GM19240 (cell line): ENCODE data around the gene TTC36.
"Not testable (repeated sequence)": the region's sequence is repeated elsewhere in the genome, so short reads cannot be mapped to it uniquely, and the experiment has no call there.

Experiments
- DNase-seq: peaks from one replicate; pipeline ENCODE4 v3.0.0; 2011; ENCODE audit warnings: low spot score; ENCODE audit not compliant: insufficient read length

Gene TTC36

DNA sequence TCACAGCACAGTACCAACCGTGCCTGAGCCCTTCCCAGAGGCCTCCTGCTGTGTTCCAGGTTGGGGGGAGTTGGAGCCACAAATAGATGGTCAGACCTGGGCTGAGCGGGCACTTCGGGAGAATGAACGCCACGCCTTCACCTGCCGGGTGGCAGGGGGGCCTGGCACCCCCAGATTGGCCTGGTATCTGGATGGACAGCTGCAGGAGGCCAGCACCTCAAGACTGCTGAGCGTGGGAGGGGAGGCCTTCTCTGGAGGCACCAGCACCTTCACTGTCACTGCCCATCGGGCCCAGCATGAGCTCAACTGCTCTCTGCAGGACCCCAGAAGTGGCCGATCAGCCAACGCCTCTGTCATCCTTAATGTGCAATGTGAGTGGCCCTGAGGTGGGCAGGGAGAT, 4.8 kb downstream of the TTC36 start:
- DNase-seq, result no peak

DNA sequence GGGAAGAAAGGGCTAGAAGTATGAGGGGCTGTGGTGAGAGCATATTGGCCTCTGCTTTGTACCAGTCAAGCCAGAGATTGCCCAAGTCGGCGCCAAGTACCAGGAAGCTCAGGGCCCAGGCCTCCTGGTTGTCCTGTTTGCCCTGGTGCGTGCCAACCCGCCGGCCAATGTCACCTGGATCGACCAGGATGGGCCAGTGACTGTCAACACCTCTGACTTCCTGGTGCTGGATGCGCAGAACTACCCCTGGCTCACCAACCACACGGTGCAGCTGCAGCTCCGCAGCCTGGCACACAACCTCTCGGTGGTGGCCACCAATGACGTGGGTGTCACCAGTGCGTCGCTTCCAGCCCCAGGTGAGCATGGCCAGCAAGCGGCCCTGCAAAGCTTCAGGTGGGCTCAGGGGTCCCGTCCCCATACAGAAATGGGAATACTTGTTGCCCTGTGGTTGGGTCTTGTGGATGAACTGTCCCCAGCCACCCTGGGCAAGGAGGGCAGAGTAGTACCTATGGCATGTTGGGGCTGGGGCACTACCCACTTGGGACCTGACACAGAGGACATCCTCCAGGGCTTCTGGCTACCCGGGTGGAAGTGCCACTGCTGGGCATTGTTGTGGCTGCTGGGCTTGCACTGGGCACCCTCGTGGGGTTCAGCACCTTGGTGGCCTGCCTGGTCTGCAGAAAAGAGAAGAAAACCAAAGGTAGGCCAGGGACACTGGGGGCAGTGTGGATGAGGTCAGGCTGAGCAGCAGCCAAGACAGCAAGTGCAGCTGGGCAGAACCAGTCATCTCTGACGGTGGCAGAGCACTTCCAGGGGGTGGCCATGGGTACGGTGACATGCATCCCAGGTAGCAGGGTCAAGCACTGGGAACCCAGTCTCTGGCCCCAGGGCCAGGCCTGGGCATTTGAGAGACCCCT, 5.8 kb downstream of the TTC36 start:
- no peak for DNase-seq

DNA sequence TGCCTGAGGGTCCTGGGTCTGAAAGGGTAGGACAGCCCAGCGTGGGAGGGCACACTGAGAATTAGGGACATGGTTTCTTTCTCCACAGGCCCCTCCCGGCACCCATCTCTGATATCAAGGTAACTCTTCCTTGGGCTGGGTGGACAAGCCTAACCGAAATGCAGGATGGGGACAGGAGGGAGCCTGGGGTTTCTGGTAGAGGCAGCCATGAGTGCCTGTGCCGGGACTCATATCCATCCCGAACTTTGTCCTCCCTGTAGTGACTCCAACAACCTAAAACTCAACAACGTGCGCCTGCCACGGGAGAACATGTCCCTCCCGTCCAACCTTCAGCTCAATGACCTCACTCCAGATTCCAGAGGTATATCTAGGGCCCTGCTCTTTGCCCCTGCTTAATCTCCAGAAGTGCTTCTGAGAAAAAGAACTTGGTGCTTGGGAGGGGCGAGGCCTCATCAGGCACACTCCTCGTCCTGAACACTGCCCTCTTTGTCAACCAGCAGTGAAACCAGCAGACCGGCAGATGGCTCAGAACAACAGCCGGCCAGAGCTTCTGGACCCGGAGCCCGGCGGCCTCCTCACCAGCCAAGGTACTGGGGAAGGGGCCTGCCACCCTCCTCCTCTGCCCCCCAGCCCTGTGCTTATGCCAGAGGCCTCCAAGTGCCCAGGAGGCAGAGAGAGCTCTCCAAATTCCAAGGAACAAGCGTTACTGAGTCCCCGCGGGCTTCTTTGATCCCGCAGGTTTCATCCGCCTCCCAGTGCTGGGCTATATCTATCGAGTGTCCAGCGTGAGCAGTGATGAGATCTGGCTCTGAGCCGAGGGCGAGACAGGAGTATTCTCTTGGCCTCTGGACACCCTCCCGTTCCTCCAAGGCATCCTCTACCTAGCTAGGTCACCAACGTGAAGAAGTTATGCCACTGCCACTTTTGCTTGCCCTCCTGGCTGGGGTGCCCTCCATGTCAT, 6.8 kb downstream of the TTC36 start:
- no peak for DNase-seq

DNA sequence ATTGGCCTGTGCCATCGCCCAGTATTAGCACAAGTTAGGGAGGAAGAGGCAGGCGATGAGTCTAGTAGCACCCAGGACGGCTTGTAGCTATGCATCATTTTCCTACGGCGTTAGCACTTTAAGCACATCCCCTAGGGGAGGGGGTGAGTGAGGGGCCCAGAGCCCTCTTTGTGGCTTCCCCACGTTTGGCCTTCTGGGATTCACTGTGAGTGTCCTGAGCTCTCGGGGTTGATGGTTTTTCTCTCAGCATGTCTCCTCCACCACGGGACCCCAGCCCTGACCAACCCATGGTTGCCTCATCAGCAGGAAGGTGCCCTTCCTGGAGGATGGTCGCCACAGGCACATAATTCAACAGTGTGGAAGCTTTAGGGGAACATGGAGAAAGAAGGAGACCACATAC, 8.0 kb downstream of the TTC36 start:
- DNase-seq, result no peak

DNA sequence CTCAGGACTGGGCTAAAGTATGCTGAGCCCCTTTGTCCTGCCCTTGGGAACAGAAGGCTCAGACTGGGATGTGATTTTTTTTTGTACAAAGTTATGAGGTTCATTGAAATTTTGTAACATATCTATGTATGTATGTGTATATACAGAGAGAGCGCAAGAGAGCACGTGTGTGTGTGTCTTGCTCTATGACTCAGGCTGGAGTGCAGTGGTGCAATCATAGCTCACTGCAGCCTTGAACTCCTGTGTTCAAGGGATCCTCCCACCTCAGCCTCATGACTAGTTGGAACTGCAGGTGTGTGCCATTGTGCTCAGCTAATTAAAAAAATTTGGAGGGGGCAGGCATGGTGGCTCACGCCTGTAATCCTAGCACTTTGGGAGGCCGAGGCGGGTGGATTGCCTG, 9.5 kb downstream of the TTC36 start:
- DNase-seq, result no peak

DNA sequence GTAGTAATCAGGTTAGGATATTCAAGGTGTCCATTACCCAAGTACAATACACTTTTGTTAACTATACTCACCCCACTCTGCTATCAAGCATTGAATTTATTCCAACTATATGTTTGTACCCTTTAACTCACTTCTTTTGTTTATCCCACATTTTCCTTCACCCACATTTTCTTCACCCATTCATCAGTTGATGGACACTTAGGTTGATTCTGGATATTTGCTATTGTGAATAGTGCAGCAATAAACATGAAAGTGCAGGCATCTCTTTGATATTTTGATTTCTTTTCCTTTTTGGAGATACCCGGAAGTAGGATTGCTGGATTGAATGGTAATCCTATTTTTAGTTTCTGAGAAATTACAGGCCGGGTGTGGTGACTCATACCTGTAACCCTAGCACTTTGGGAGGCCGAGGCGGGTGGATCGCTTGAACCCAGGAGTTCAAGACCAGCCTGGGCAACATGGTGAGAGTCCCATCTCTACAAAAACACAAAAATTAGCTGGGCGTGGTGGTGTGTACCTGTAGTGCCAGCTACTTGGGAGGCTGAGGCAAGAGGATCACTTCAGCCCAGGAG, 10.2 kb downstream of the TTC36 start:
- DNase-seq, result no peak

DNA sequence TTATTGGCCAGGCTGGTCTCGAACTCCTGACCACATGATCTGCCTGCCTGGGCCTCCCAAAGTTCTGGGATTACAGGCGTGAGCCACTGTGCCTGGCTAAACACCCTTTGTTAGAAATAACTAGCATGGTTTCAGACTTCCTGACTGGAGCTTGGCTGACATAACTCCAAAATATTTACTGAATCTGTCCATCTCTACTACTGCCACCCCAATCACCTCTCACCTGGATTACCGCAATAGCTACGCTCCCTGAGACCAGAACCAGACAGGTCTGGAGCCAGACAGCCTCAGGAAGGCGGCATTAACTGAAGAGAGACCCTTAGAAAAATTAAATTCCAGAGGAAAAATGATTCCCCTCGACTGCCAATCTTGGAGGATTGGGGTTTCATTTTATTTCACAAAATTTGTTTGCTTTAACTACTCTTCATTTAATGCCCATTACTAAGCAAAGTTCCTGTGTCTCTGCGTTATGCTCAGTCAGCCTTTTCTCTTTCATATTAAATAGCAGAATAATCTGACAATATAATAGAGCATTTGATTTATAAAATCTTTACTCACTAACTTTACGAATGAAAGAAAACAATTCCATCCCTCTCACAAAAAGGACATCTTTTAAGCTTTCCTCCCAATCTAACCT, 16.9 kb downstream of the TTC36 start:
- DNase-seq, result no peak

DNA sequence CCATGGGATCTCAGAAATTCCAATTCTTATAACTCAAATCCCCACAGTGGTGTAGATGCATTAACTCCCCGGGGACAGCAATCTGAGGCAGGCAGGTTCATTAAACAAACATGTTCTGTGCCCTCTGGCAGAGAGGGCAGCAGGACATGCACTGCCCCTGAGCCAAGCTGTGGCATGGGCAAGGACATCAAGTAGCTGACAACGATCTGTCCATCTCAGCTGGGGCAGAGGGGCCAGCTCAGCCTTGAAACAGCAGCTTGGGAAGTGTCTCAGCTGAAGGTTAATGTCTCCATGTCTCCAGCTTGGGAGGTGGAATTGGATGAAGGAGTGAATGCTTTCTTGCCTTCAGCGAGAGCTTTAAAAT, 17.4 kb downstream of the TTC36 start:
- DNase-seq, result no peak

DNA sequence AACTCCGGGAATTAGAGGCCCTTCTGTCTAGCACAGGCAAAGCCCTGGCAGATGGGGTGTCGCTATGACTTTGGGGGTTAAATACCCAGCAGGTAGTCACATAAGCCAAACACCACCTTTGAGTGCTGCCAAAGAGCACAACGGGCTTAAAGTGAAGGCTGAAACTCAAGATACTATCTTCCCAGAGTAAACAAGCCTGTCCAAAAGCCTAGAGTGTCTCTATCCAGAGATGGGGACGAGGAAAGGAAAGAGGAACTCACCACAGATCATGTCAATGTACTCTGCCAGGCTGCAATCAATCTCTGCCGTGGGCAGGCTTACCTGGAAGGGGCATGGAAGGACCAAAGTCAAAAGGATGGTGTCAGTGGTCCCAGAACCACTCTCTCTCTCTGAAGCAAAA, 18.3 kb downstream of the TTC36 start:
- no peak for DNase-seq

DNA sequence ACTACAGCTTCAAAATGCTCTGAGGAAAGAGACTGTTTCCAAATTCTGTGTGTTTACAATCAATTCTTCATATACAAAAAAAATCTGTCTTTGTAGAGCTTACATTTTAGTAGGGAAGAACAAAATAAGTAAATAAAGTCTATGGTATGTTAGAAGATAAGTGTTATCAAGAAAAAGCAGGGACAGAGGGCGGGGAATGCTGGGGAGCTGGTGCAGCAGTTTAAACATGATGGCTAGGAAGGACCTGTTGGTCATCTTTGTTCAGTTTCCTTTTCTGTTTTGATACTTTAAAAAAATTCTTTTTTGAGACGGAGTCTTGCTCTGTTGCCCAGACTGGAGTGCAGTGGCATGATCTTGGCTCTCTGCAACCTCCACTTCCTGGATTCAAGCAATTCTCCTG, 19.9 kb downstream of the TTC36 start:
- no peak for DNase-seq

DNA sequence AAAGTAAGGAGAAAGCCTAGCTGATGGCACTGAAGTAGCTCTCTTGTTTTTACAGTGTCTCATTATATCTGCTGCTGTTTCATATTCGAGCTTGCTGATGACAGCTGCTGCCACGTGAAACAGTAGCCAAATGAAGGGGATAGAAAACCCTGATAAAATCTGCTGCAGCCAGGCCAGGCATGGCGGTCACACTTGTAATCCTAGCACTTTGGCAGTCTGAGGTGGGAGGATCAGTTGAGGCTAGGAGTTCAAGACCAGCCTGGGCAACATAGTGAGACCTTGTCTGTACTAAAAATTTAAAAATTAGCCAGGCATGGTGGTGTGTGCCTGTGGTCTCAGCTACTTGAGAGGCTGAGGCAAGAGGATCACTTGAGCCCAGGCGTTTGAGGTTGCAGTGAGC, 25.1 kb downstream of the TTC36 start:
- no peak for DNase-seq

DNA sequence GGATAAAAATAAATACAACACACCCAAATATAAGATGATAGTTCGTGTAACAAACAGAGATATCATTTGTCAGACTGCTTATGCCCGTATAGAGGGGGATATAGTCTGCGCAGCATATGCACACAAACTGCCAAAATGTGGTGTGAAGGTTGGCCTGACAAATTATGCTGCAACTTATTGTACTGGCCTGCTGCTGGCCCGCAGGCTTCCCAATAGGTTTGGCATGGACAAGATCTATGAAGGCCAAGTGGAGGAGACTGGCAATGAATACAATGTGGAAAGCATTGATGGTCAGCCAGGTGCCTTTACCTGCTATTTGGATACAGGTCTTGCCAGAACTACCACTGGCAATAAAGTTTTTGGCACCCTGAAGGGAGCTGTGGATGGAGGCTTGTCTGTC, 33.5 kb downstream of the TTC36 start:
- DNase-seq, result no peak

DNA sequence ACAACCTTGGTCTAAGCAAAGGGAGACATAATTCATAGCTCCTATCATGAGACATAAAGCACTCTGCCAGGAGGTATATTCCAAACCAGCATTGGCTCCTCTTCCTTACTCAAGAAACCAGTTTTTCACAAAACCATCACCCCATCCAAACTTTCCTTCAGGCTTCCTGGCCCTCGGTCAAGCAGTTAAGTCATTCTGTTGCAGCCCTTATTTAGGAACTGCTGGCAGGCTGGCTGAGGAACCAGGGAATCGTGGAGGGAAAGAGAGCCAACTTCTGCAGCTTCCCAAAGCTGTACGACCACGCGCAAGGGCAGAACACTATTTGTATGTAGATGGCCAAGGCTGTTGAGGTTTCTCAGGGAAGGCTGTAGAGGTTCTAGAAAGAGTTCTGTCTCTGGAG, 37.8 kb downstream of the TTC36 start:
- DNase-seq, result no peak

DNA sequence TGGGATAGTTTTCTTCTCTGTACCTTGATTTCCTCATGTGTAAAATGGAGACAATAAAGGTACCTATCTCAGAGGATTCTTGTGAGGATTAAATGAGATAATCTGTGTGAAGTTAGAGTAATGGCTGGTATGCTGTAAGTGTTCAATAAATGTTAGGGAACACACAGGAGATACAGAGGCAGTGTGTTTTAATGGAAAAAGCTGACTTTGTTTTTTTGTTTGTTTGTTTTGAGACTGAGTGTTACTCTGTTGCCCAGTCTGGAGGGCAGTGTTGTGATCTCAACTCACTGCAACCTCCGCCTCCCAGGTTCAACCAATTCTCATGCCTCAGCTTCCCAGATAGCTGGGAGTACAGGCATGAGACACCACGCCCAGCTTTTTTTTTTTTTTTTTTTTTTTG, 42.4 kb downstream of the TTC36 start:
- no peak for DNase-seq

DNA sequence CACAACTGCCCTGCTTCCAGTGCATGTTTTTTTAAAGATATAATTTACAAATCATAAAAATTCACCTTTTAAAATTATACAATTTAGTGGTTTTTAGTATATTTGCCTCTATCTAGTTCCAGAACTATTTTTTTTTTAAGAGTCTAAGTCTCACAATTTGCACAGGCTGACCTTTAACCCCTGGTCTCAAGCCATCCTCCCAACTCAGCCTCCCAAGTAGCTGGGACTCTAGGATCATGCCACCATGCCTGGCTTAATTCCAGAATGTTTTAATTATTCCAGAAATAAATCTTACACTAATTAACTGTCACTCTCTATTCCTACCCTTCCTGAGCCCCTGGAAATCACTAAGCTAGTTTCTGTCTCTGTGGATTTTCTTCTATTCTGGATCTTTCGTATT, 43.5 kb downstream of the TTC36 start:
- no peak for DNase-seq

DNA sequence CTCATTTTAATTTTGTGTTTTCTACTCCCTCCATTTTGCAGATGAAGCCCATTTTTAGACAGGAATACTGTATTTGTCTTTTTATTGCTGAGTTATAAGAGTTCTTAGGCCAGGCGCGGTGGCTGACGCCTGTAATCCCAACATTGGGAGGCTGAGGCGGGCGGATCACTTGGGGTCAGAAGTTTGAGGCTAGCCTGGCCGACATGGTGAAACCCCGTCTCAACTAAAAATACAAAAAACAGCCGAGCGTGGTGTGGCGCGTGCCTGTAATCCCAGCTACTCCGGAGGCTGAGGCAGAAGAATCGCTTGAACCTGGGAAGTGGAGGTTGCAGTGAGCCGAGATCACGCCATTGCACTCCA, 44.4 kb downstream of the TTC36 start:
- not testable (repeated sequence) for DNase-seq

DNA sequence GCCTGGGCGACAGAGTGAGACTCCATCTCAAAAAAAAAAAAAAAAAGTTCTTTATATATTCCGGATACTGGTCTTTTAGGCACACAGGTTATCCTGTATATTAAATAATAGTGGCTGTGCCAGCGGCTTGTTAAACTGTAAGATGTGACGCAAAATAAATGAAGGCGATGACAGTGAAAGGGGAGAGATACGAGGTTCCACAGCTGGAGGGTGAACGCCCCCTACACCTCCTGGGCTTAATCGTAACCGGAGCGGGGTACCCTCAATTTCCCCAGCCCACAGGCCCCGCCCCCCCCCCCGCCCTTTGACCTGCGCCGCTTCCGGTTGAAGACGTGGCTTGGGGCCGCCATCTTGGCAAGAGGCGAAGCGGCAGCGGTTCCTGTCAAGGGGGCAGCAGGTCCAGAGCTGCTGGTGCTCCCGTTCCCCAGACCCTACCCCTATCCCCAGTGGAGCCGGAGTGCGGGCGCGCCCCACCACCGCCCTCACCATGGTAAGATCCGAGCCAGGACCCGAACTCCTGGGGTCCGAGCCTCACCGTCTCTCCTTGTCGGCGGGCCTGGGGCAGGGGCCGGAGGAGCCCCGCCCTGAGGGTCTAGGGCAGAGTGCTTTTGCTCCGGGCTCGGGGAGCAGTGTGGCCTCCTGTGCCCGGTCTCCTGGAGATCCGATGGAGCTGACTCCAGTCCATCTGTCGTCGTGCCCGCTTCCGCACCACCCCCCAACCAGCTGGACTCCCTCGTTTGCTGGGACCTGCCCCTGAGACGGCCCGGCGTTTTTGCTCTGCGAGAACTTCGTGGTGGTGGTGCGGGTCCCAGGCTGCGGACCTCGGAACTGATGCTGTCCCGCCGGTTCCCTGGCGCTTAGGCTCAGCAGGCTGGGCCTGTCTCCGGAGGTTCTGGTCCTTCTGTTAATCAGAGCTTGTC, 45.0 kb downstream of the TTC36 start, which contains the start of gene ARCN1:
Gene ARCN1 (plus strand): TSS at position 349 of the 920 bp plus-strand sequence. CDS start 139 bp downstream, at position 488.
- DNase-seq, result peak; percentile 76

DNA sequence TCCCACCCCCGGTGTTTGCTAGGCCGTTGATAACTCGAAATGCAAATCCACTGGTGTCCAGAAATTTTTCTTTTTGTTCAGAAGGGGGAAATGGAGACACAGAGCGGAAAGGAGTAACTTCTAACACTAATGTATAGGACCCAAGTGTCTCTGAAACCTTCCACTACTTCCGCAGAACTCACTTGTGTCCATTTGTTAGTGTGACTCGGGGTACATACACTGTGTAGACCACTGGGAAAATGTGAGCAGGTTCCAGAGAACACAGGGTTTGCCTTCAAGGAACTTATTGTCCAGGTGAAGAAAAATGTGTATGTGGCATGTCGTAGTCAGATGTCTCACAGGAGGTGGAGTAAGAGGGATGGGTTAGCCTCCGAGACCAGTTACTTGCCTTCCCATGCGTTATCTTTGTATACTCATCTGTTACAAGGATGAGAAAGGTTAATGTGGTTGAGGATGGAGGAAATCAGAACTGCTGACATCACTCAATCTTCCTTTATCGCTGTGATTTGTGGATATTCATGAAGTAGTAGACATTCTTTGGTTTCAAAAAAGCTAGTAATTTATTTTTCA, 45.8 kb downstream of the TTC36 start:
- DNase-seq, result no peak

DNA sequence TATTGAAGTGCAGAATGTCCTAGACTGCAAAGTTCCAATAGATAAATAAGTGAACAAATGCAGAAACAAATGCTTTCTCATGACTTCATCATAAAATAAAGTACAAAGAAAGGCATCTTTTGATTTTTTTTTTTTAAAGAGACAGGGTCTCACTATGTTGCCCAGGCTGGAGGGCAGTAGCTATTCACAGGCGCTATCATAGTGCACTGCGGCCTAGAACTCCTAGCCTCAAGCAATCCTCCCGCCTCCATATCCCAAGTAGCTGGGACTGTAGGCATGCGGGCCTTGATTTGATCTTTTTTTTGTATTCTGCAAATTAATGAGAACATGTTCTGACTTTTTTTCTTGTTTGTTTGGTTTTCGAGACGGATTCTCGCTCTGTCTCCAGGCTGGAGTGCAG, 47.4 kb downstream of the TTC36 start:
- DNase-seq, result no peak

DNA sequence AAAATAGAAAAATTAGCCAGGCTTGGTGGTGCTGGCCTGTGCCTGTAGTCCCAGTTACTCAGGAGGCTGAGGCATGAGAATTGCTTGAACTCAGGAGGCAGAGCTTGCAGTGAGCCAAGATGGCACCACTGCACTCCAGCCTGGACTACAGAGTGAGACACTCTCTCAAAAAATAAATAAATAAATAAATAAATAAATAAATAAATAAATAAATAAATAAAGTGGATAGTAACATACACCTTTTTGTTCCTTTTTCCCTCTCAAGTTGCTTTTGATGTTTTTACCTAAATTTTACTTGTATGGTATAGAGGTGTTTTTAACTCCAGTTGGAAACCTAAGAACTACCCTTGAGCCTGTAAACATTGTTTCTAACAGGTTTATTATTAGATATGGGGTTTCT, 50.7 kb downstream of the TTC36 start:
- DNase-seq, result not testable (repeated sequence)
